Measurements from ENCODE around the gene LTBP4.
"Not testable (repeated sequence)": the region's sequence is repeated elsewhere in the genome, so short reads cannot be mapped to it uniquely, and the experiment has no call there.

The LTBP4 gene

GRCh38 chr19:40601134-40601974 is at the start of gene LTBP4:
LTBP4 (plus strand) TSS chr19:40601369; CDS start chr19:40601388, 19 bp downstream.
- no peak for DNase-seq (ENCODE audit: low read depth in 1 of 2, low spot score in 1 of 2)

- DNase-seq (ENCODE audit: low read depth in 1 of 2, low spot score in 1 of 2): no peak
Observed at GRCh38 chr19:40552848-40553247, 48.3 kb upstream of the LTBP4 start.

DNA sequence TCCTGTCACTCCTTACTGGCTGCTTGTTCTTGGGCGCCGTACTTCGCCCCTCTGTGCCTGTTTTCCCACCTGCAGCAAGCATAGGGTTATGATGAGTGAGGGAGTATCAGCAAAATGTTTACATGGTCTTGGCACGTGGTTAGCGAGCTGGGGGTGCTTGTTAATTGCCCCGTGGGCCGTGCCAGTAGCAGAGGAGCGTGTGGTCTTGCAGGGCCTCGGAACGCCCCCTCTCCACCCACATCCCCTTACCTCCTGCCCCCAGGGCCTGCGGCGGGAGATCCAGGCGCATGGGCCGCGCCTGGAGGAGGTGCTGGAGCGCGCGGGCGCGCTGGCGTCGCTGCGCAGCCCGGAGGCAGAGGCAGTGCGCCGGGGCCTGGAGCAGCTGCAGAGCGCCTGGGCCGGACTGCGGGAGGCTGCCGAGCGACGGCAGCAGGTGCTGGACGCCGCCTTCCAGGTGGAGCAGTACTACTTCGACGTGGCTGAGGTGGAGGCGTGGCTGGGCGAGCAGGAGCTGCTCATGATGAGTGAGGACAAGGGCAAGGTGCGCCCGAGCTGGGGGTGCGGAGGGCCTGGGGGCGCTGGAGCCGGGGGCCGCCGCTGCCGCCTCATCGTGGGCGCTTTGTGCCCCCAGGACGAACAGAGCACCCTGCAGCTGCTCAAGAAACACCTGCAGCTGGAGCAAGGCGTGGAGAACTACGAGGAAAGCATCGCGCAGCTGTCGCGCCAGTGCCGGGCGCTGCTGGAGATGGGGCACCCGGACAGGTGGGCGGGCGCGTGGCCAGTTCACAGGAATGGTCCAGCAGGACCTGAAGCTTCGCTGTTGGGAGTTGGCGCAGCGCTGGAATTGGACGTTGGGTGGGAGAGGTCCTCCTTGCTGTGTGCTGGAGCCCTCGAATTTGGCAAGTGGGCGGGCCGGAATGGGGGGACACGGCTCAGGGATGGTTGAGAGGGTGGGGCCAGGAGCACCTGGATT is 47.0 kb upstream of the LTBP4 start:
- no peak for DNase-seq (ENCODE audit: low read depth in 1 of 2, low spot score in 1 of 2)

GRCh38 chr19:40555978-40556689 is 45.0 kb upstream of the LTBP4 start:
- DNase-seq (ENCODE audit: low read depth in 1 of 2, low spot score in 1 of 2): no peak

DNA sequence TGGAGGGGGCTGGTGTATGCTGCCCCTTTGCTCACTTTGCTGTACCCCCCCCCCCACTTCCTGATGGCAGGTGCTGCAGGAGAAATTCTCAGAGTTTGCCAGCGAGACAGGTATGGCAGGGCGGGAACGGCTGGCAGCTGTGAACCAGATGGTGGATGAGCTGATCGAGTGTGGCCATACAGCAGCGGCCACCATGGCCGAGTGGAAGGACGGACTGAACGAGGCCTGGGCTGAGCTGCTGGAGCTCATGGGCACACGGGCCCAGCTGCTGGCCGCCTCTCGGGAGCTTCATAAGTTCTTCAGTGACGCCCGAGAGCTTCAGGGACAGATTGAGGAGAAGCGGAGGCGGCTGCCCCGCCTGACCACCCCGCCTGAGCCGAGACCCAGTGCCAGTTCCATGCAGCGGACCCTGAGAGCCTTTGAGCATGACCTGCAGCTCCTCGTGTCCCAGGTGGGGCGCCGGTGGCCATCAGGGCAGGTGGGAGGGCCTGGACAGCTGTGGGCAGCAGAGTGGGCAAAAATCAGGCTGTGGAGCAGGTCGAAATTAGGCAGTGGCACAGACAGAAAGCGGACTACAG is 44.1 kb upstream of the LTBP4 start:
- no peak for DNase-seq (ENCODE audit: low read depth in 1 of 2, low spot score in 1 of 2)

- DNase-seq (ENCODE audit: low read depth in 1 of 2, low spot score in 1 of 2): no peak
Observed at GRCh38 chr19:40559394-40559793, 41.8 kb upstream of the LTBP4 start.

GRCh38 chr19:40560092-40560507 is 41.1 kb upstream of the LTBP4 start:
- DNase-seq (ENCODE audit: low read depth in 1 of 2, low spot score in 1 of 2): no peak

GRCh38 chr19:40561947-40562346 is 39.2 kb upstream of the LTBP4 start:
- no peak for DNase-seq (ENCODE audit: low read depth in 1 of 2, low spot score in 1 of 2)

GRCh38 chr19:40564535-40564934 is 36.6 kb upstream of the LTBP4 start:
- DNase-seq (ENCODE audit: low read depth in 1 of 2, low spot score in 1 of 2): not testable (repeated sequence)

DNA sequence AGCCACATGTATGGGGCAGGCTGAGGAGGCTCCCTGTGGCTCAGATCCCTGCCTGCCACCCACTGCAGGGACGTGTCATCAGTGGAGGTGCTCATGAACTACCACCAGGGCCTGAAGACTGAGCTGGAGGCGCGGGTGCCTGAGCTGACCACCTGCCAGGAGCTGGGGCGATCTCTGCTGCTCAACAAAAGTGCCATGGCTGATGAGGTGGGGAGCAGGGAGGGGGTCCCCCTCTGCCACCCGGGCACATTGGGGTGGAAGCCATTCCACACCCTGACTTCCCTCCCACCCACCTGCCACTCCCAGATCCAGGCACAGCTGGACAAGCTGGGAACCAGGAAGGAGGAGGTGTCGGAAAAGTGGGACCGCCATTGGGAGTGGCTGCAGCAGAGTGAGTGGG is 35.8 kb upstream of the LTBP4 start:
- DNase-seq (ENCODE audit: low read depth in 1 of 2, low spot score in 1 of 2): no peak

- DNase-seq (ENCODE audit: low read depth in 1 of 2, low spot score in 1 of 2): no peak
Observed at GRCh38 chr19:40565910-40566495, 35.2 kb upstream of the LTBP4 start.

- no peak for DNase-seq (ENCODE audit: low read depth in 1 of 2, low spot score in 1 of 2)
Observed at GRCh38 chr19:40567040-40567749, 34.0 kb upstream of the LTBP4 start.

DNA sequence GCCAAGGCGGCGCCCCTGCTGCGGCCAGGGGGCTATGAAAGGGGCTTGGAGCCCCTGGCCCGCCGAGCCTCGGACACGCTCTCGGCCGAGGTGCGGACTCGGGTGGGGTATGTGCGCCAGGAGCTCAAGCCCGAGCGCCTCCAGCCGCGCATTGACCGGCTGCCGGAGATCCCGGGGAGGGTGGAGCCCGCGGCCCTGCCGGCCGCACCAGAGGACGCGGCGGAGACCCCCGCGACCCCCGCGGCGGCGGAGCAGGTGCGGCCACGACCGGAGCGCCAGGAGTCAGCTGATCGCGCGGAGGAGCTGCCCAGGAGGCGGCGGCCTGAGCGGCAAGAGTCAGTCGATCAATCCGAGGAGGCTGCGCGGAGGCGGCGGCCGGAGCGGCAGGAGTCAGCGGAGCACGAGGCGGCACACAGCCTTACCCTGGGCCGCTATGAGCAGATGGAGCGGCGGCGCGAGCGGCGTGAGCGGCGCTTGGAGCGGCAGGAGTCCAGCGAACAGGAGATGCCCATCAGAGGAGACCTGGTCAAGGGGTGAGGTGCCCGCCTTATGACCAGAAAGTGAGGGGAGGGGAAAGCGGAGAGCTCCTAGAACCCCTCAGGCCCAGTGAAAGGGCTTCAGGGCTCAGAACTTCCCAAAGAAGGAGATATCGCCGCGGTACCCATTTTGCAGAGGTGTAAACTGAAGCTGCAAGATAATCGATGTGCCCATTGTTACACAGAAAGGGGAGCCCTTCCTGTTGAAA is 33.2 kb upstream of the LTBP4 start:
- DNase-seq (ENCODE audit: low read depth in 1 of 2, low spot score in 1 of 2): no peak

DNA sequence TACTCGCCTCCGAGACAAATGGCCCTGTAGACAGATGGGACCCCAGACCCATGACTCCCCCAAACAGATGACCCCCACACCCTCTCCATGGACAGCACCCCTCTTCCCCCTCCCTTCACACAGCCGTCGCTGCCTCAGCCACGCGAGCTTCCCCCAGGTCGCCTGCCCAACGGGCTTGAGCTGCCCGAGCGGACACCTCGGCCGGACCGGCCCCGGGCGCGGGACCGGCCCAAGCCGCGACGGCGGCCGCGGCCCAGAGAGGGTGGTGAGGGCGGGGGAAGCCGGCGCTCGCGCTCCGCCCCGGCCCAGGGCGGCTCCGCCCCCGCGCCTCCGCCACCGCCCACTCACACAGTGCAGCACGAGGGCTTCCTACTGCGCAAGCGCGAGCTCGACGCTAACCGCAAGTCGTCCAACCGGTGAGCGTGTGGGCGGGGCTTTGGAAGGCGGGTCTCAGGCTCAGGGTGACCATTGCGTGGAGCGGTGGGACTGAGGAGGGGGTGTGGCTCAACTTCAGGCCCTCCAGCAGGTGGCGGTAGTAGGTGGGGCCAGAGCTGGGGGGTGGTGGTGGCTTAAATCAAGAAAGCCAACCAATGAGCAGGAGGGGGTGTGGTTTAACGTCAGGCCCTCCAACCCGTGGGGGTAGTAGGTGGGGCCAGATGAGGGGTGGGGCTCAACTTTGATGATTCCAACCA is 30.7 kb upstream of the LTBP4 start:
- DNase-seq (ENCODE audit: low read depth in 1 of 2, low spot score in 1 of 2): peak; percentile 78 to 90

DNA sequence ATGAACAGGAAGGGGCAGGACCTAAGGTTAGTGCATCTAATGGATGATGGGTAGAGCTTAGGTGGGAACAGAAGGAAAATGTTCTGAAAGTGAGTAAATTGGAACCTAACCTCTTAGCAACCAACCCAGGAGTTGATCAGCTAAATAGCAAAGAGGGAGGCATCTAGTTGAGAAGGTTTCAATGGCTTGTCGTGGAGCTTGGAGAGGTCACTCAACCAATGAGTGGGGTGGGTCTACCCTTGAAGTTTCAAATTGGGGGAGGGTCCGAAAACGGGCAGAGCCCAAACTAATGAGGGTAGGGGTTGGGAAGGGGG is 30.2 kb upstream of the LTBP4 start:
- DNase-seq (ENCODE audit: low read depth in 1 of 2, low spot score in 1 of 2): no peak

- no peak for DNase-seq (ENCODE audit: low read depth in 1 of 2, low spot score in 1 of 2)
Observed at GRCh38 chr19:40571831-40572495, 29.2 kb upstream of the LTBP4 start.

GRCh38 chr19:40575326-40575725 is 25.8 kb upstream of the LTBP4 start:
- DNase-seq (ENCODE audit: low read depth in 1 of 2, low spot score in 1 of 2): no peak

DNA sequence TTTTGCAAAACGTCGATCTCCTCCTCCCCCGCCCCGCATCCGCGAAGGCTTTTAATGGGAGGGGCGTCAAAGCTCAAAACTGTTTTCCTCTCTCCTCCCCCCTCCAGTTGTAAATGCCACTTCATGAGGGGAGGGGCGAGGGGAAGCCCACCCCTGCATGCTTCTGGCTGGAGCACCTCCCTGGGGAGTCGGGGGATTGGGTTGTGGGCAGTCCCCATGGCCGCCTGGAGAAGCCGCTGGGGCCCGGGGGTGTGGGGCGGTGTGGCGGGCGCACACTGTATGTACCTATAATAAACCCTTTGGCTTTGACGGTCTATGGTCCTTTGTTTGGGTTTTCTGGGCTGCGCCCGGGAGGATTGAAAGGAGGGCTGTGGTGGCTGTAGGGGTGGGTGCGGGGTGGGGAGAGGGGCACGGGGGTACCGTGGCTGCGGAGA is 25.0 kb upstream of the LTBP4 start:
- no peak for DNase-seq (ENCODE audit: low read depth in 1 of 2, low spot score in 1 of 2)
